Activated effector memory CD4-positive, alpha-beta T cell treated with anti-CD3 and anti-CD28 coated beads, Interleukin-2, amount 50 U/mL, for 16 hours (primary cell): ENCODE data around the gene BCAS3.

Experiments
- DNase-seq: peaks from one replicate; pipeline ENCODE4 v3.0.0-alpha.2; 2020

The BCAS3 gene

GRCh38 chr17:61280338-61280737 lies 602.7 kb downstream of the BCAS3 start:
- DNase-seq: no peak

GRCh38 chr17:61280851-61281250 lies 603.2 kb downstream of the BCAS3 start:
- no peak for DNase-seq

GRCh38 chr17:61282377-61282776 lies 604.7 kb downstream of the BCAS3 start:
- no peak for DNase-seq

- no peak for DNase-seq
These were observed 605.4 kb downstream of the BCAS3 start for GRCh38 chr17:61283043-61283442.

- DNase-seq: no peak
These were observed 606.5 kb downstream of the BCAS3 start for GRCh38 chr17:61284174-61284573.

- DNase-seq: no peak
These were observed 607.1 kb downstream of the BCAS3 start for GRCh38 chr17:61284746-61285145.

- DNase-seq: no peak
These were observed 608.1 kb downstream of the BCAS3 start for GRCh38 chr17:61285526-61286320.

- DNase-seq: no peak
These were observed 608.8 kb downstream of the BCAS3 start for GRCh38 chr17:61286449-61286848.

- DNase-seq: no peak
These were observed 612.0 kb downstream of the BCAS3 start for GRCh38 chr17:61289408-61290385.

- no peak for DNase-seq
These were observed 614.0 kb downstream of the BCAS3 start for GRCh38 chr17:61291451-61292285.

- no peak for DNase-seq
These were observed 616.6 kb downstream of the BCAS3 start for GRCh38 chr17:61294286-61294685.

GRCh38 chr17:61294777-61295176 lies 617.1 kb downstream of the BCAS3 start:
- DNase-seq: no peak

GRCh38 chr17:61296058-61296457 lies 618.4 kb downstream of the BCAS3 start:
- DNase-seq: no peak

GRCh38 chr17:61299517-61300513 lies 622.2 kb downstream of the BCAS3 start:
- no peak for DNase-seq

- DNase-seq: no peak
These were observed 625.5 kb downstream of the BCAS3 start for GRCh38 chr17:61302953-61303816.

- DNase-seq: no peak
These were observed 626.1 kb downstream of the BCAS3 start for GRCh38 chr17:61303817-61304096.

- no peak for DNase-seq
These were observed 627.4 kb downstream of the BCAS3 start for GRCh38 chr17:61305024-61305423.

GRCh38 chr17:61306003-61306402 lies 628.4 kb downstream of the BCAS3 start:
- no peak for DNase-seq

GRCh38 chr17:61307905-61308886 lies 630.5 kb downstream of the BCAS3 start:
- no peak for DNase-seq
